Upper lobe of left lung (tissue), 6 donors: ENCODE results near the gene CST9L. TPM values are rescaled to one million over a fixed set of nuclear protein-coding genes. Genes with fewer than 3 reads are reported as not detected.

Source experiments
- ATAC-seq, 2 donors: fragments of 200-7000 bp; cut with Tn5 transposase; one replicate each; pipeline ENCODE4 v1.9.1; 2022; ENCODE audit warnings: mild to moderate bottlenecking in 2 of 2, moderate library complexity in 2 of 2; ENCODE audit not compliant: low FRiP score in 2 of 2
- DNase-seq, 2 donors: peaks; one replicate each; pipeline ENCODE4 v3.0.0-alpha.2; 2019 to 2020
- H3K27ac ChIP-seq, 4 donors: fragments of 200-600 bp; sonication (generic); one replicate each; pipeline ENCODE4 v1.5.1; 2016 to 2019
- H3K27me3 ChIP-seq, 4 donors: fragments of 200-600 bp; sonication (generic); one replicate each; pipeline ENCODE4 v1.5.1; 2017 to 2019
- H3K36me3 ChIP-seq, 4 donors: fragments of 200-600 bp; sonication (generic); one replicate each; pipeline ENCODE4 v1.5.1; 2016 to 2019
- H3K4me1 ChIP-seq, 4 donors: fragments of 200-600 bp; sonication (generic); one replicate each; pipeline ENCODE4 v1.5.1; 2018 to 2019
- H3K4me3 ChIP-seq, 4 donors: fragments of 200-600 bp; sonication (generic); one replicate each; pipeline ENCODE4 v1.5.1; 2017 to 2019; ENCODE audit warnings: mild to moderate bottlenecking in 2 of 4, moderate library complexity in 1 of 4
- H3K9me3 ChIP-seq, 4 donors: fragments of 200-600 bp; sonication (generic); one replicate each; pipeline ENCODE4 v1.5.1; 2018 to 2019
- CTCF ChIP-seq, 6 experiments: fragments of 450-650 bp in 4 of 6; fragments of 200-600 bp in 2 of 6; sonication (generic) in 2 of 6; IDR thresholded peaks; one replicate each; pipeline ENCODE4 v1.5.1; 2016 to 2019; ENCODE audit warnings: antibody characterized with exemption in 6 of 6
- EP300 ChIP-seq, 4 donors: sonication (generic); formaldehyde crosslinking; IDR thresholded peaks; one replicate each; pipeline ENCODE4 v1.5.1; 2017; ENCODE audit warnings: antibody characterized with exemption in 4 of 4, control low read depth in 2 of 4
- POLR2A ChIP-seq, 4 donors: fragments of 450-650 bp; IDR thresholded peaks; one replicate each; pipeline ENCODE4 v1.5.1; 2016 to 2017; ENCODE audit warnings: antibody characterized with exemption in 4 of 4, mild to moderate bottlenecking in 2 of 4
- POLR2AphosphoS5 ChIP-seq, 2 donors: sonication (generic); formaldehyde crosslinking; IDR thresholded peaks; one replicate each; pipeline ENCODE4 v1.5.1; 2017; ENCODE audit warnings: antibody characterized with exemption in 2 of 2
- WGBS, 2 donors: methylation state at CpG; one replicate each; pipeline ENCODE4 v1.1.5; 2017 to 2018; 5-methylcytosine and 5-hydroxymethylcytosine counted together
- total RNA-seq, 6 donors: library from RNA; depleted of rRNA in 4 of 6; stranded (reverse); fragments of >200 nt in 4 of 6; gene quantifications; one replicate each; pipeline versions ENCODE4 v1.1.0 to v1.2.1, GENCODE V29; 2016 to 2021
- donor health status: DM: no; HTN: no; CAD: no; lungs with moderate emphysema.
- donor health status: DM: no; HTN: yes; CAD: no; lungs with severe emphysema.

The CST9L gene
- total RNA-seq, 6 donors from 2014 or later, result not detected

GRCh38 chr20:23604306-23604705 lies 36.0 kb upstream of the CST9L start:
- no peak for ATAC-seq
- TF ChIP-seq CTCF (IDR thresholded peaks at IDR 0.05) (no peak), EP300 (IDR thresholded peaks at IDR 0.05) (no peak), POLR2A (IDR thresholded peaks at IDR 0.05) (no peak), POLR2AphosphoS5 (IDR thresholded peaks at IDR 0.05) (no peak)
- no peaks in the 10 kb centered on the region for H3K9me3 ChIP-seq
- 92 to 94% methylated on average over 1 of the region's 1 CpG for WGBS, 2 donors
- H3K4me1 ChIP-seq, result peaks cover 0 to 7% (median 0%) of the 10 kb centered on the region in 4 donors
- H3K27ac ChIP-seq, result no peak overlapping the region
- no peak overlapping the region for H3K4me3 ChIP-seq
- no peaks in the 10 kb centered on the region for H3K36me3 ChIP-seq
- H3K27me3 ChIP-seq, result no peaks in the 10 kb centered on the region
- DNase-seq, result no peak

DNA sequence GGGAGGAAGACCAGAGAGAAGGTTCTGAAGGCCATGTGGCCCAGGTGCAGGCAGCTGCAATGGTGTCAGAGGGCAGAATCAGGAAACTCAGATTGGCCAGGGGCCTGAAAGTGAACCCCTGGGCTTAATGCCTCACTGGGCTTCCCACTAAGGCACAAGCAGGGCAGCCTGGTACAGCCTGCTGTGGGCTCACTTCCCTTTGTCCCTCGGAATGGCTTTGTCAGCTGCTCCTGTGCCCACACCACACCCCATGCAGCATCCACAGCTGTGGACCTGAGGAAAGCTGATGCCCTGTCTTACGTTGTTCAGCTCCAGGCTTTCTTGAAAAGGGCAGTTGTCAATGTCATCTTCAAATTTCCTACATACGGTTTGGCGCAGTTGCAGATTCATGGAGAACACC lies 35.0 kb upstream of the CST9L start:
- Histone ChIP-seq H3K4me1 (peaks cover 0 to 7% (median 0%) of the 10 kb centered on the region in 4 donors), H3K9me3 (no peaks in the 10 kb centered on the region), H3K4me3 (no peak overlapping the region), H3K27me3 (no peaks in the 10 kb centered on the region), H3K36me3 (no peaks in the 10 kb centered on the region), H3K27ac (no peak overlapping the region)
- no peak for ATAC-seq
- TF ChIP-seq POLR2A (IDR thresholded peaks at IDR 0.05) (no peak), CTCF (IDR thresholded peaks at IDR 0.05) (no peak), EP300 (IDR thresholded peaks at IDR 0.05) (no peak), POLR2AphosphoS5 (IDR thresholded peaks at IDR 0.05) (no peak)
- WGBS, 2 donors, result 77 to 81% methylated on average over 4 of the region's 4 CpGs
- DNase-seq, result no peak

DNA sequence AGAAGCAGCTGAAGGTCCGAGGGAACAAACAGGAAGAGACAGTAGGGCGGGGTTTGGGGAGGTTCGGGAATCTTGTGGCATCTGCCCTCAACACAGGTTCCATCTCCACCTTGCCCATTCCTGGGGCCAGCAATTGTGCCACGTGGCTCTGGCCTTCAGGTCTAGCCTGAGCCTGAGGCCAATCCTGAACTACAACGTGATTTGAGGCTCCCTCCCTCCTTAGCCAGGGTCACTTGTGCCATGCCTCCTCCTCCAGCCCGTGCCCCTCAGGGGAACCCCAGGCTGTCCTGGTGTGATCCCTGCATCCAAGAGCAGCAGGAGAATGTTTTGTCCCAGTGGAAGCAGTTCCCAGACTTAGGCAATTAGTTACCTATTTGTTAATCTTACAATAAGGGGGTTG lies 34.4 kb upstream of the CST9L start:
- Histone ChIP-seq H3K36me3 (no peaks in the 10 kb centered on the region), H3K4me1 (peaks cover 0 to 7% (median 0%) of the 10 kb centered on the region in 4 donors), H3K27me3 (no peaks in the 10 kb centered on the region), H3K27ac (no peak overlapping the region), H3K4me3 (no peak overlapping the region), H3K9me3 (no peaks in the 10 kb centered on the region)
- 40 to 54% methylated on average over 4 to 6 of the region's 6 CpGs for WGBS, 2 donors
- peak in 1 of 2 donors; percentile 1 for DNase-seq
- no peak for ATAC-seq
- no peak for TF ChIP-seq CTCF (IDR thresholded peaks at IDR 0.05)
- no peak for TF ChIP-seq EP300 (IDR thresholded peaks at IDR 0.05)
- no peak for TF ChIP-seq POLR2AphosphoS5 (IDR thresholded peaks at IDR 0.05)
- no peak for TF ChIP-seq POLR2A (IDR thresholded peaks at IDR 0.05)

- Histone ChIP-seq H3K4me3 (no peak overlapping the region), H3K27ac (no peak overlapping the region)
- WGBS, 2 donors, result 34 to 58% methylated on average over 2 of the region's 2 CpGs
Observed at GRCh38 chr20:23602241-23602640, 34.0 kb upstream of the CST9L start.

More at GRCh38 chr20:23602241-23602640, 34.0 kb upstream of the CST9L start:
- TF ChIP-seq POLR2A (IDR thresholded peaks at IDR 0.05) (no peak), POLR2AphosphoS5 (IDR thresholded peaks at IDR 0.05) (no peak), EP300 (IDR thresholded peaks at IDR 0.05) (no peak), CTCF (IDR thresholded peaks at IDR 0.05) (no peak)
- DNase-seq, result no peak
- no peaks in the 10 kb centered on the region for H3K9me3 ChIP-seq
- ATAC-seq, result no peak
- H3K4me1 ChIP-seq, result peaks cover 0 to 7% (median 0%) of the 10 kb centered on the region in 4 donors
- no peaks in the 10 kb centered on the region for H3K27me3 ChIP-seq
- no peaks in the 10 kb centered on the region for H3K36me3 ChIP-seq
